HepG2 (cell line): ENCODE results near the gene ATR. TPM values are rescaled to one million over a fixed set of nuclear protein-coding genes. Genes with fewer than 3 reads are reported as not detected.

Source experiments
- DBP ChIP-seq: sonication (generic); formaldehyde crosslinking; IDR thresholded peaks from 2 replicates; pipeline ENCODE4 v1.4.0; 2020; ENCODE audit warnings: missing genetic modification reagents; ENCODE audit errors: not compliant biosample characterization
- MAX ChIP-seq: IDR thresholded peaks from 2 replicates; pipeline ENCODE4 v1.6.1; 2012; ENCODE audit warnings: inconsistent platforms
- SPEN ChIP-seq: sonication (generic); formaldehyde crosslinking; IDR thresholded peaks from 2 replicates; pipeline ENCODE4 v1.5.1; 2020; ENCODE audit warnings: low read depth, mild to moderate bottlenecking, missing genetic modification reagents
- THRA ChIP-seq: sonication (generic); formaldehyde crosslinking; IDR thresholded peaks from 2 replicates; pipeline ENCODE4 v1.4.0; 2020; ENCODE audit warnings: missing genetic modification reagents, borderline replicate concordance
- ZBTB40 ChIP-seq, 2 experiments: fragments of 450-650 bp in 1 of 2; sonication (generic) in 1 of 2; formaldehyde crosslinking in 1 of 2; IDR thresholded peaks; 2 replicates each; pipeline versions ENCODE4 v1.6.1 to v1.8.0; 2016 to 2022; ENCODE audit warnings: antibody characterized with exemption in 1 of 2, mild to moderate bottlenecking in 1 of 2, missing genetic modification reagents in 1 of 2
- ZBTB8A ChIP-seq: sonication (generic); formaldehyde crosslinking; IDR thresholded peaks from 2 replicates; pipeline ENCODE4 v1.4.0; 2020; ENCODE audit warnings: mild to moderate bottlenecking, low read depth, missing genetic modification reagents, borderline replicate concordance
- ZNF770 ChIP-seq: sonication (generic); formaldehyde crosslinking; IDR thresholded peaks from 2 replicates; pipeline ENCODE4 v1.5.0; 2020; ENCODE audit warnings: mild to moderate bottlenecking, missing genetic modification reagents
- polyA plus RNA-seq, 8 experiments: library from polyadenylated mRNA; depleted of rRNA in 3 of 8; stranded (reverse) in 7 of 8; unstranded in 1 of 8; fragments of >200 nt; fragmentation: Illumina TruSeq in 4 of 8; extraction: Trizol in 4 of 8; gene quantifications; 2 replicates each; pipeline versions ENCODE4 v1.2.1 to v1.2.3, GENCODE V29; 2011 to 2016; ENCODE audit warnings: low read depth in 4 of 8, missing spikeins in 1 of 8, mixed read lengths in 1 of 8; ENCODE audit not compliant: insufficient read depth in 1 of 8
- total RNA-seq, 5 experiments: library from RNA; depleted of rRNA; stranded (reverse); fragments of >200 nt; fragmentation: Illumina TruSeq; extraction: Trizol; gene quantifications; 2 replicates each; pipeline ENCODE4 v1.2.3, GENCODE V29; 2016; ENCODE audit warnings: low read depth in 1 of 5
- TF ChIP-seq, protein P1 (sequence below): sonication (generic); formaldehyde crosslinking; IDR thresholded peaks from 2 replicates; pipeline ENCODE4 v1.5.0; 2020; ENCODE audit warnings: missing genetic modification reagents
- TF ChIP-seq, protein P2 (sequence below): sonication (generic); formaldehyde crosslinking; IDR thresholded peaks from 2 replicates; pipeline ENCODE4 v1.4.0; 2020; ENCODE audit warnings: missing genetic modification reagents, mild to moderate bottlenecking, borderline replicate concordance

The ATR gene
- total and polyA plus RNA-seq, 2 of the 13 experiments (the other 11 are each of a cell fraction or from before 2014, with no cell fraction given): 6.6 to 17.0 TPM

GRCh38 chr3:142447852-142448823 is 130.4 kb downstream of the ATR start, which contains the start of gene XRN1 (continued):
- TF ChIP-seq ZBTB8A (CRISPR knock-in tag) (no peak), SPEN (CRISPR knock-in tag) (peak; percentile 86), ZNF770 (CRISPR knock-in tag) (peak; percentile 60; the same call in 1 of the 2 replicates), ZBTB40 (IDR thresholded peaks at IDR 0.05) (no peak), ZBTB40 (CRISPR knock-in tag; IDR thresholded peaks at IDR 0.05) (peak; percentile 45; the same call in 1 of the 2 replicates), DBP (peak; percentile 24), MAX (peak; percentile 60; the same call in 1 of the 2 replicates), THRA (no peak; the same call in 1 of the 2 replicates)
- TF ChIP-seq, protein P1, sequence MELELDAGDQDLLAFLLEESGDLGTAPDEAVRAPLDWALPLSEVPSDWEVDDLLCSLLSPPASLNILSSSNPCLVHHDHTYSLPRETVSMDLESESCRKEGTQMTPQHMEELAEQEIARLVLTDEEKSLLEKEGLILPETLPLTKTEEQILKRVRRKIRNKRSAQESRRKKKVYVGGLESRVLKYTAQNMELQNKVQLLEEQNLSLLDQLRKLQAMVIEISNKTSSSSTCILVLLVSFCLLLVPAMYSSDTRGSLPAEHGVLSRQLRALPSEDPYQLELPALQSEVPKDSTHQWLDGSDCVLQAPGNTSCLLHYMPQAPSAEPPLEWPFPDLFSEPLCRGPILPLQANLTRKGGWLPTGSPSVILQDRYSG: no peak
- TF ChIP-seq, protein P2, sequence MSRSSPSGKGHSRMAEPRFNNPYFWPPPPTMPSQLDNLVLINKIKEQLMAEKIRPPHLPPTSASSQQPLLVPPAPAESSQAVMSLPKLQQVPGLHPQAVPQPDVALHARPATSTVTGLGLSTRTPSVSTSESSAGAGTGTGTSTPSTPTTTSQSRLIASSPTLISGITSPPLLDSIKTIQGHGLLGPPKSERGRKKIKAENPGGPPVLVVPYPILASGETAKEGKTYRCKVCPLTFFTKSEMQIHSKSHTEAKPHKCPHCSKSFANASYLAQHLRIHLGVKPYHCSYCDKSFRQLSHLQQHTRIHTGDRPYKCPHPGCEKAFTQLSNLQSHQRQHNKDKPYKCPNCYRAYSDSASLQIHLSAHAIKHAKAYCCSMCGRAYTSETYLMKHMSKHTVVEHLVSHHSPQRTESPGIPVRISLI: no peak
